Lower leg skin (tissue), 4 donors: ENCODE measurements around the gene CMTM8. TPM values are rescaled to one million over a fixed set of nuclear protein-coding genes. Genes with fewer than 3 reads are reported as not detected.

Experiments used
- DNase-seq, 2 donors: peaks; one replicate each; pipeline ENCODE4 v3.0.0-alpha.2; 2019; ENCODE audit warnings: low spot score in 2 of 2
- H3K4me3 ChIP-seq: fragments of 200-600 bp; sonication (generic); 2 replicates; pipeline ENCODE4 v1.5.1; 2017; ENCODE audit warnings: mild to moderate bottlenecking, low read depth; ENCODE audit not compliant: poor library complexity, severe bottlenecking
- POLR2A ChIP-seq, 2 donors: fragments of 450-650 bp; IDR thresholded peaks; one replicate each; pipeline ENCODE4 v1.6.1; 2016 to 2017; ENCODE audit warnings: antibody characterized with exemption in 2 of 2, mild to moderate bottlenecking in 1 of 2, moderate library complexity in 1 of 2
- WGBS, 2 donors: methylation state at CpG; one replicate each; pipeline ENCODE4 v1.1.5; 2018; 5-methylcytosine and 5-hydroxymethylcytosine counted together
- intact Hi-C: fragments of 100-400 bp; cut with DNase I; formaldehyde crosslinking; loops from one replicate; pipeline ENCODE4 v1.15.0; 2023; ENCODE audit warnings: low total_unique reads
- total RNA-seq, 4 donors: library from RNA; depleted of rRNA; stranded (reverse); fragments of >200 nt; gene quantifications; one replicate each; pipeline ENCODE4 v1.1.0, GENCODE V29; 2016
- TF ChIP-seq, protein P1 (sequence below), 3 donors: fragments of 450-650 bp; IDR thresholded peaks; one replicate each; pipeline ENCODE4 v1.5.1; 2016; ENCODE audit warnings: antibody characterized with exemption in 3 of 3, mild to moderate bottlenecking in 3 of 3, moderate library complexity in 2 of 3

CMTM8 gene
- total RNA-seq, 4 donors from 2014 or later: 11.0 to 24.7 (median 15.5) TPM

DNA sequence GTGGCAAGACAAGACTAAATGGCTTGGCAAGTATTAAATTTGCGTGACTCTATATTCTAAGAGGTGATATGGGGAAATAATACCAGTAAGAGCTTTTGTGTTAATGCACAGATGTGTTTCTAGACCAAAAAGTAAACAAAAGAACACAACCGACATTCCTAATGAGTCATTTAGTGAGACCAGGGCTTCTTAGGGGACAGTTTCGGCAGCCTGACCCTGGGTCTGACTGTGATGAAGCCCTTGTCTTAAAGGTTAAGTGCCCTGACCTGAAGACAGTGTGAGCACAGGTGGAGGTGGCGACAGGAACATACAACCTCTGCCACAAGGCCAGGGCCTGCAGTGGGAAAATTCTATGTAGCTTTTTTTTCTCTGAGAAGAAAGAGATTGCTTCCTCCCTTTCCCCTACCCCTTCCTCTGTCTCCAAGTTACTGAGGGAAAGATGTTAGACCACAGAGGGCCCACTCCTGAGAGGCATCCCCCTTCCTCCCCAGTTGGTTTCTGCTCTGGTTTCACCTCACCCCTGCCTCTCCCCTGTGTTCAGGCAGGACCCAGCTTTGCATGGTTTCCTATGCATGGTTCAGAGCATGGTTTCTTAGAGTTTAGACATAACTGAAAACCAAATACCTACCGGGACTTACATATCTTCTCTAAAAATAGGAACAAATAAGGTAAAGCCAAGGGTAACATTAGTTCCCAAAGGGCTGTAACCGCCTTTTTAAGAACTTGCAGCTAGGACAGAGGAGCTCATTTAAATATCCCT is 128.3 kb downstream of the CMTM8 start:
- TF ChIP-seq, protein P1, sequence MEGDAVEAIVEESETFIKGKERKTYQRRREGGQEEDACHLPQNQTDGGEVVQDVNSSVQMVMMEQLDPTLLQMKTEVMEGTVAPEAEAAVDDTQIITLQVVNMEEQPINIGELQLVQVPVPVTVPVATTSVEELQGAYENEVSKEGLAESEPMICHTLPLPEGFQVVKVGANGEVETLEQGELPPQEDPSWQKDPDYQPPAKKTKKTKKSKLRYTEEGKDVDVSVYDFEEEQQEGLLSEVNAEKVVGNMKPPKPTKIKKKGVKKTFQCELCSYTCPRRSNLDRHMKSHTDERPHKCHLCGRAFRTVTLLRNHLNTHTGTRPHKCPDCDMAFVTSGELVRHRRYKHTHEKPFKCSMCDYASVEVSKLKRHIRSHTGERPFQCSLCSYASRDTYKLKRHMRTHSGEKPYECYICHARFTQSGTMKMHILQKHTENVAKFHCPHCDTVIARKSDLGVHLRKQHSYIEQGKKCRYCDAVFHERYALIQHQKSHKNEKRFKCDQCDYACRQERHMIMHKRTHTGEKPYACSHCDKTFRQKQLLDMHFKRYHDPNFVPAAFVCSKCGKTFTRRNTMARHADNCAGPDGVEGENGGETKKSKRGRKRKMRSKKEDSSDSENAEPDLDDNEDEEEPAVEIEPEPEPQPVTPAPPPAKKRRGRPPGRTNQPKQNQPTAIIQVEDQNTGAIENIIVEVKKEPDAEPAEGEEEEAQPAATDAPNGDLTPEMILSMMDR (IDR thresholded peaks at IDR 0.05): no peak
- TF ChIP-seq POLR2A (IDR thresholded peaks at IDR 0.05): no peak
- intact Hi-C loops: no loop called here
- H3K4me3 ChIP-seq: no peak overlapping the region
- WGBS, 2 donors: 70 to 82% methylated on average over 6 of the region's 6 CpGs
- DNase-seq: no peak

DNA sequence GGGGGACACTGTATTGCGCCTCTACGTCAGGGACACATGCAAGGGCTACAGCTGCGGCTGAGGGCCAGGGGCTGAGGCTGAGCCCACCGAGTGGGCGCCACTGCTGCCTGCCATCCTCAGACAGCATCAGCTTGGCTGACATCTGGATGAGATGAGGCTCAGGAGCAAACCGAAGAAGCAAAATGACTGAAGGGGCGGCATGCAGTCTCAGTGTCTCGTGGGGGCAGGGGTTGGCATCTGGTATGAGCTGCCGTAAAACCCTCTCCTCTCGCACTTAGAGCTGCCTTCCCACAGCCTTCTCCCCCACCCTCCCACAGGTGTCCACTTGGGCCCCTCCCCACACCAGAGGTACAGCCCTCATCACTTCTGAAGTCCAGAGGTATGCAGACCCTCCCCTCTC is 129.0 kb downstream of the CMTM8 start:
- TF ChIP-seq, protein P1 (IDR thresholded peaks at IDR 0.05): no peak
- TF ChIP-seq POLR2A (IDR thresholded peaks at IDR 0.05): no peak
- no peak for DNase-seq
- H3K4me3 ChIP-seq: no peak overlapping the region
- WGBS, 2 donors: 89 to 93% methylated on average over 10 of the region's 10 CpGs
- intact Hi-C loops: no loop called here

DNA sequence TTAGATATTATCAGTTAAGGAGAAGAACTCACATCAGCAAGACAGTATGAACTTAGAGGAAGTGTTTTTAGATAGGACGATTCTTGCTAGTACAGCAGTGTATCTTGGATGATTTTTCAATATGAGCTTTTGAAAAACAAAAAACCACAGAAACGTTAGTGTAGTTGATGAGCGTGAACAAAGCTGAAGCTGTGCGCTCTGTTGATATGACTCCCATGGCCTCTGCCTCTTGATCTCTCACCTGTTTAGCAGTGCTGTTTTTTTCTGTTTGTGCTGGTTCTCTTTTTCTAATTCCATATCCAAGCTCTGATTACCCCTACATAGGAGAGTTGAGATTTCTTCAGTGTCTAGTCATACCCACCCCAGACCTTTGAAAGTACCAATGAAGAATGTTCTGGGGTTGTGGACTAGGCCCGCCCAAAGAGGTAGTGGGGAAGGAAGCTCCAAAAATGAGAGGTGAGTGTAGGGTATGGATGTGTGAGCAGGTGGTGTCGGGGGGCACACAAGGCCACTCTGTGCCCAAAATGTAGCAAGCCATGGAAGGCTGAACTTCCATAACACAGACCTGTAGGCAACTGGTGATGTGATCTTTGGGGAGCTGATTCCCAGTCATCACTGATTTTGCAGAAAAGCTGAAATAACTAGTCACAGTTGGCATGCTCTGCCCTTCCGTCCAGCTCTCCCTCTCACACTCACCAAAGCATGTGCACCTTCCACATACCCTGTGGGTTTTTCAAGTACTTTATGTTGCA is 133.2 kb downstream of the CMTM8 start:
- DNase-seq: no peak
- TF ChIP-seq POLR2A (IDR thresholded peaks at IDR 0.05): no peak
- TF ChIP-seq, protein P1 (IDR thresholded peaks at IDR 0.05): no peak
- WGBS, 2 donors: 86 to 91% methylated on average over 7 of the region's 7 CpGs
- intact Hi-C loops: loop anchor here (5.0 kb wide), 1 partner anchor 301 kb away; no protein-coding TSS in a partner anchor
- no peak overlapping the region for H3K4me3 ChIP-seq

DNA sequence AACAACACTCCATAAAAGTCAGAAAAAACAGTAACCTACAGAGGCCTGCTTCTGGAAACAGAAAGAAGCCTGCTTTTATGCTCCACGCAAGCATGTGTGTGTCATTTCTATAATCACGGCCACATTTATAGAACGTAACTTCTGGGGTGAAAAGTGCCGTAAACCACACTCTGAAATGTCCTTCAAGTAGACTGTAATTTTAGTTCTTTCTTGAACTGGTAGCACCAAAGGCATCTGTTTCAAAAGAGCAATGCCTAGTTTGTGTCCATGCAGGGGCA is 133.7 kb downstream of the CMTM8 start:
- intact Hi-C loops: loop anchor here (5.0 kb wide), 1 partner anchor 300 kb away; no protein-coding TSS in a partner anchor
- TF ChIP-seq POLR2A (IDR thresholded peaks at IDR 0.05): no peak
- TF ChIP-seq, protein P1 (IDR thresholded peaks at IDR 0.05): no peak
- 90 to 94% methylated on average over 4 of the region's 4 CpGs for WGBS, 2 donors
- DNase-seq: no peak
- no peak overlapping the region for H3K4me3 ChIP-seq

DNA sequence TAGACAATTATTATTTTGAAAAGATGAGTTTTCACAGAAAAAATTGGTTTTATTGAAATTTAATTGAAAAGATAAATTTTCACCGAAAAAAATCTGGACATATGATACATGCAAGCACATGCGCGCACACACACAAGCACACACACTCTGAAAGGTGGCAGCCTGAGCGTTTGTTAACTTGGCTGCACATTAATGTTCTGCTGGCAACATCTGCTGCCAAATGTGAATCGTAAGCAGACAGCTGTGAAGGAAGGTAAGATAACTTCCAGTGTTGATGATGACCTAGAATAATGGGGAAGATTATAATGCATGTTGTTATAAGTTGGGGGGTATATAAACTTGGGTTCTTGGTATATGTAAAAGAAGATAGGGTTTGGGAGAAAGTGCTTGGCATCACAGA is 134.8 kb downstream of the CMTM8 start:
- H3K4me3 ChIP-seq: no peak overlapping the region
- intact Hi-C loops: loop anchor here (5.0 kb wide), 1 partner anchor 299 kb away; no protein-coding TSS in a partner anchor
- DNase-seq: no peak
- TF ChIP-seq, protein P1 (IDR thresholded peaks at IDR 0.05): no peak
- no peak for TF ChIP-seq POLR2A (IDR thresholded peaks at IDR 0.05)
- WGBS, 2 donors: 64 to 67% methylated on average over 5 of the region's 5 CpGs
